GM19193 (cell line): ENCODE data around the gene IL36B.

Source experiments
- POLR2A ChIP-seq: IDR thresholded peaks from 4 replicates; pipeline ENCODE4 v1.6.1; 2011; ENCODE audit not compliant: insufficient read depth, insufficient read length; ENCODE audit errors: extremely low read depth

Gene IL36B

DNA sequence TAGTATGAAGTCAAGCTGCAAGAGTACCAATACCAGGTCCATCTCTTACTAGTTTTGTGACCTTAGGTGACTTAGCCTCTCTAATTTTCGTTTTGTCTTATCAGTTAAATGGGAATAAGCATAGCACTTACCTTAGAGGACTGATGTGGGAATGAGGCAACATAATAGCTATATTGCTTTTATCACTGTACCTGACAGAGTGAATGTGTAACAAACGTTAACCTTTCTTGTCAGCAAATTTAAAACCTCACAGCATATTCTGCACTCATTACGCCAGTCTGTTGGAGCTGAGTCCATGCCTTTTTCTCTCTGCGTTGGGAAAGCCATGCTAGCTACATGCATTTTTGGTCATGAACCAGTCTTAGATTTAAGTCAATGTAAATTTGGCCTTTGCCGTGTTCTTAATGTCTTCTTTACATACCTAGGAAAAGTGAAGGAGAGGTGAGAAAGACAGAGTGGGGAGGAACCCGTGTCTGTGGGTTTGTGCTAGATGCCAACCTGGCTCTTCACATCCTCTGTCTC, at the start of gene IL36B:
Gene IL36B (minus strand): TSS at position 472 of the 522 bp plus-strand sequence.
- no peak for TF ChIP-seq POLR2A

DNA sequence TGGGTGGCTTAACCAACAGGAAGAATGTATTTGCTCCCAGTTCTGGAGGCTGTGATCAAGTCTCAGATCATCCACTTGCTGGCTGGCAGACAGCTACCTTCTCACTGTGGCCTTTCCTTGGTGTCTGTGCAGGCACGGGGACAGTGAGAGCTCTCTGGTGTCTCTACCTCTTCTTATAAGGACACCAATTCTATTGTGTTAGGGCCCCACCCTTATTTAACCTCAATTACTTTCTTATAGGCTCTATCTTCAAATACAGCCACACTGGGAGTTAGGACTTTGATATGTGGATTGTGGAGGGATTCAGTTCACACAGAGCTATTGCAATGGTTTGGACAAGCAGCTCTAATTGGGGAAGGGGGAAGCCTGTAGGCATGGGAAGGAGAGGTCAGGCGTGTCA, 49.5 kb upstream of the IL36B start:
- no peak for TF ChIP-seq POLR2A

DNA sequence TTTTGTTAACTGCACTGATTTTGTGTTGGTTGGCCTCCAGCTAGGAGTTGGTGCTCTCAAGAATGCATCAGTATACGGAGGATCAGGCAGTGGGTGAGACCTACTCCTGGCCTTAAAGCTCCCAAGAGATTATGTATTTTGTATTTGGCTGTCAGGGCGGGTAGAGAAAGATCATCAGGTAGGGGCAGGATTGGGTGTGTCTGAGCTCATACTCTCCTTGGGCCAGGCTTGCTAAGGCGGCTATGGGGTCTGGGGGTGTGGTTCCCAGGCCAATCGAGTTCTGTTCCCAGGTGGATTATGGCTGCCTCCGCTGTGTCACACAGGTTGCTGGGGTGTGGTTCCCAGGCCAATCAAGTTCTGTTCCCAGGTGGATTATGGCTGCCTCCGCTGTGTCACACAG, 45.9 kb upstream of the IL36B start:
- no peak for TF ChIP-seq POLR2A

DNA sequence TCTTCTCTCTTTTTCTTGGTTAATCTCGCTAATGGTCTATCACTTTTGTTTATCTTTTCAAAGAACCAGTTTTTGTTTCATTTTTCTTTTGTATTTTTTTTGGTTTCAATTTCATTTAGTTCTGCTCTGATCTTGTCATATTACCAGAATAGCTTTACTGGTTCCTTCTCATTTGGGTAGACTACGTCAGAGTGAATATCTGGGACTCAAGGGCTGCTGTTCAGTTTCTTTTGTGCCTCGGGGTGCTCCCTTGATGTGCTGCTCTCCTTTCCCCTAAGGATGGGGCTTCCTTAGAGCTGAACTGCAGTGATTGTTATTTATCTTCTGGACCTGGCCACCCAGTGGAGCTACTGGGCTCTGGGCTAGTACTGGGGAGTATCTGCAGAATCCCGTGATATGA, 45.4 kb upstream of the IL36B start:
- no peak for TF ChIP-seq POLR2A

DNA sequence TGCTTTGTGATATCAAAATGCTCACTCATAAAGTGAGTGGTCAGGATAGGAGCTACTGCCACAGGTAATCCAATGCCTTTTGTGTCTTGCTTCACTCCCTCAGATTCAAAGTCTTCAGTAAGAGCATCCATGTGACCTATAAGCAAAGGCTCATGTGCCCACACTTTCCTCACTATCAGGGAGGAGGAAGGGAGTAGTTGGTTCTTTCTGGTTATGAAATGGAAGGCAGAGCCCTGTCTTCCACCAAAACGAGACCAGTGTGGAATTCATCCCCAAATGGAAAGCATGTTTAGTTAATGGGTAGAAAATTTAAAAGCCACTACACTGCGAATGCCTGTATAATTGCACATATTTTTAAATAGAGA, 40.9 kb upstream of the IL36B start:
- no peak for TF ChIP-seq POLR2A

DNA sequence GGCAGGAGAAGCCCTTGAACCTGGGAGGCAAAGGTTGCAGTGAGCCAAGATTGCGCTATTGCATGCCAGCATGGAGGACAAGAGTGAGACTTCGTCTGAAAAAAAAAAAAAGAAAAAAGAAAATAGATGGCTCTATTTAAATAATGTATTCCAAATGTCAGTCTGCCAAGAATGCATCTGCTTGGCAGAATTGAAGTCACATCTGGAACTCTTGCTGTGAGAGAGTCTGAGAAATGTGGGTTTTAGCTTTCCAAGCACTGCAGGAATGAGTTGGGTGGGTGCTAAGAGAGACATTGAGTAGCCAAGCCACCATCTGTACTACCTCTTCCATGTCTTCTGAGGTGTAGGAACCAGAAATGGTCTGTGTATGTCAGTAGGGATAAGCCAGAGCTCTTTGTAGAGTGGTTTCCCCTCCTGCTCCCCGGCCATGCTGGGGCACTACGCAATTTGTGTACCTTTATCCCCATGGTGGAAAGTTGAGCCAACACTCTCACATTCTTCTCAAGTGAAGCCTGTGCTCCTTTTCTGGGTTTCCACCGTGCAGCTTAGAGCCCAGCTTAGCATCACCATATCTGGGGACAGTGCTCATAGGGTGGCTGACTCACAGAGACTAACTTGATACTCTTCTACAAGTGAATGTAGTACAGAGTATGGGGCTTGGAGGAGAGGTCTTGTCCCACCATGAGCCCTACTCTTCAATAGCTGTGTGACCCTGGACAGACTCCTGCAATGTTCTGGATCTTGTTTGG, 40.4 kb upstream of the IL36B start:
- TF ChIP-seq POLR2A = no peak

DNA sequence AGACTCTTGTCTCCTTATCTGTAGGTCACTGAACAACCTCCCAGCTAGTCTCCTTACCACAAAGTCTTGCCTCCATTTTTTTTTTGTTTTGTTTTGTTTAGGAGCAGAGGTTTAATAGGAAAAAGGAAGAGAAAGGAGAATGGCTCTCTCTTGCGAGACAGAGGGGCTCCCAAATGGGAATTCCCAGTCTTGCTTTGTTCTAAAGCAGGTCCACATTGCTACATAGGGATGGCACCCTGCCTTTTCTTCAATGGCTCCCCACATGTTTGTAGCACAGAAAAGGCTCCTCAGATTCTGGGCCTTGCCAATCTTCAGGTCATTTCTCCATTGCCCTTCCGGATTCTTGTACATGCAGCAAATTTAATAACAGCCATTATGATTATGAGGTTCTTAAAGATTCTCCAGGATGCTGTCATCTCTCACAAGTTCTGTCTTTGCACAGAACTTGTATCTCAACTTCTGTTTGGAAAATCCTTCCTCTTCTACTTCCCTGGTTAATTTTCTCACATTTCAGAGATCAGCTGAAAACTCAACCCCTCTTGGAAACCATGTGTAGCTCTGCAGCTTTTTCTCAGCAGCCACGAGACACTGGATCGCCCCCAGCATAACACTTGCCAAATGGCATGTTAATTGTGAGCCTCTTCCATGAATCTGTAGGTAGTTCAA, 38.7 kb upstream of the IL36B start:
- TF ChIP-seq POLR2A = no peak

DNA sequence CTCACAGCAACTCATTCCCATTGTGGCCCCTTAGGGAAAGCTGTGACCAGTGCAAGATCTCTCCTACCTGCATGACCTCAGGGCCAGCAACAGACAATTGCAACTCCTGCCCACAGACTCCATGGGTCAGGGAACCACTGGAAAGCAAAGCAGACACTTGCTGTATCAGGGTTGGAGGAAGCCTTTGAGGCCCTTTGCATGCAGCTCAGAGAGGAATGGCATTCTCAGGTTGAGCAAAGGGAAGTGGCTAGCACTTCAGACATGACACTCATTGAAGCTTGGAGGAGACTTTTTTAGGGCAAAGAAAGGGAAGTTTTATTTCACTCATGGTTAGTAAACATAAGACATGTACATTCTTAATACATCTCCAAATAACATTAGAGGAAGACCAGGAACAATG, 37.2 kb upstream of the IL36B start:
- TF ChIP-seq POLR2A = no peak

DNA sequence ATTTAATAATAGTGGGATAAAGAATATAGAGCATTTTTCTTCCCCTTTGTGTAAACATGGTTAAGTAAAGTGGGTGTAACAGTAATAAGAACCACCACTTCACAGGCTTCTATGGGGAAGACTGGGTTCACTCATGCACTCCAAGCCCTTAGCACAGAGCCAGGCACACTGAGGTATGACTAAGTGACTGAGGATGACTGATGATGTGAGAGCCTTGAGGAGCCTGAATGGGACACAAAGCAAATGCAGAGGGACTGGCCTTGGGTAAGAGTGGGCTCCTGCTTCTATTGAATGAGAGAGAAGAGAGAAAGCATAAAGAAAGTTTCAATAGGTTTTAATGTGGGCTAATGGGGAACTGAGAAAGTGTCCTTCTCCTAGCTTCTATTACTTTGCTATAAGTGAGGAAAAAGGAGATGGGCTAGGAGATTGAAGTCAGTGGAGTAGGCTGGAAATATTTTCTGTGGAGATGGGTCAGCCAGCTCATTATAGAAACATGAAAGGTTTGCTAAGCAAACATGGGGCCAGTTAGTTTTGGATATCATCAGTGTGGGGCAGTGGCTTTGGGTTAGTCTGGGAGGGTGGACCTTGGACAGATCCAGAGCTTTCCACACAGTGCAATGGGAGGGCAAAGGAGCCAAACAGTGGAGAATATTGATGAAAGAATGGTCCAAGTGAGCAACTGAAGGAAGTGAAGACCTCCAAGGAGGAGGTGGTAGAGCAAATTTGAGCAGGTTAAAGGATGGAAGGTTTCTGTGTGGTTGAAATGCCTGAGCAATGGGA, 35.7 kb upstream of the IL36B start:
- no peak for TF ChIP-seq POLR2A

DNA sequence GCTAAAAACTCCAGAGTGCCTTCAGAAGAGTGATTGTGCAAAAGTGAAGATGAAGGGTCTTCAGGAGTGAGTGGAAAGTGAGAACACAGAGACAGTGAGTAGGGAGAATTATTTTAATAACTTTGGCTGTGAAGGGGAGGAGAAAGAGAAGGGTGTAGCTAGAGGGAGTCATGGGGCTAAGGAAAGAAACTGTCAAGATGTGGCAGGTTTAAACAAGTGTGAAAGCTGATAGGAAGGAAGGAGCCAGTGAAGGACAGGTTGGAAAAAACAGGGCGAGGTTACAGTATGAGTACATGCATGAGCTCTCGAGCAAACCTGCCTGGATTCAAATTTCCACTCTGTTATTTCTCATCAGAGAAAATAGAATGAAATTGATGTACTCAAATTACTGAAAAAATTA, 32.9 kb upstream of the IL36B start:
- TF ChIP-seq POLR2A = no peak

DNA sequence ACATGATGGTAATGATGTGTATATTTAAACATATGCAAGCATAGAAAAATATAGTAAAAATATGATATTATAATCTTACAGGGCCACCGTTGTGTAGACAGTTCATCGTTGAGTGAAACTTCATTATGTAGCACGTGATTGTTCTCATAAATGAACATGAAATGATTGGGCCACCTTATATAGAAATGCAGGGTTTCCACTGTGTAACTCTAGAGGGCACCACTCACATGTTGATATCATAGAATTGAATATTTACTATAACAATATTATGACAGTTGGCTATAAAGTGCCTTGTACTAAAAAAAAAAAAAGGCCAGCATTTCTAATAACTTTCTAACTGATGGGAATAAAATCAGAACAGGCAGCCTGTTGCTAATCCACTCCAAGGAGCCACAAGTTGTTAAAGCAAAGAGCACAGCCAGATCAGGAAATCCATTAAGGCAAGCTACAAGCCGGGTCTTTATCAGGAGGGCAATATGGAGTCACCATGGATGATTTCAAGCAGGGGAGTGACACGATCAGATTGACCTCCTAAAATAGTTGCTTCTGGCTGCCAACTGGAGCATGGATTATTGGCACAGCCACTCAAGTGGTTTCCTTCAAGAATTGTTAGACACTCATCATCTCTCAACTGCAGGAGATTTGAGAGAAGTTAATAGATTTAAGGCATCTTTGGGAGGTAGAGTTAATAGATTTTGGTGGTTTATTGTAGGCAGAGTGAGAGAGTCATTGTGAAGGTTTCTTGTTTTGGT, 31.8 kb upstream of the IL36B start:
- no peak for TF ChIP-seq POLR2A

DNA sequence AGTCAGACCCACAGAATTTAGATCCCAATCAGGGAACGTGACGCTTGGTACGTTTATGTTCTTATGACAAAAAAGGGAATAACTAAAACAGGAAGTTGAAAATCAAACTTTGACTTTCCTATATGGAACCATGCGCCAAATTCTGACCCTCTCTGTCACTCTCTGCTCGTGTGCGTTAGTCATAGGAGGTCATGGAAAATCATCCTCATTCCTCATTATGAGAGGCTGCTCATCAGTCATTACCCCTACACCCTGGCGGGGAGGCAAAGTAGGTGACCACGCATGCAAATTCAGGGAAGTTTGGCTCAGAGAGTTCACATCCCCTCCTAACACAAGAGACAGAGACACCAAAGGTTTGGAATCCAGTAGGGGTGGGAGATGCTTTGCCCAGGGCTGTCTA, 30.6 kb upstream of the IL36B start:
- no peak for TF ChIP-seq POLR2A

DNA sequence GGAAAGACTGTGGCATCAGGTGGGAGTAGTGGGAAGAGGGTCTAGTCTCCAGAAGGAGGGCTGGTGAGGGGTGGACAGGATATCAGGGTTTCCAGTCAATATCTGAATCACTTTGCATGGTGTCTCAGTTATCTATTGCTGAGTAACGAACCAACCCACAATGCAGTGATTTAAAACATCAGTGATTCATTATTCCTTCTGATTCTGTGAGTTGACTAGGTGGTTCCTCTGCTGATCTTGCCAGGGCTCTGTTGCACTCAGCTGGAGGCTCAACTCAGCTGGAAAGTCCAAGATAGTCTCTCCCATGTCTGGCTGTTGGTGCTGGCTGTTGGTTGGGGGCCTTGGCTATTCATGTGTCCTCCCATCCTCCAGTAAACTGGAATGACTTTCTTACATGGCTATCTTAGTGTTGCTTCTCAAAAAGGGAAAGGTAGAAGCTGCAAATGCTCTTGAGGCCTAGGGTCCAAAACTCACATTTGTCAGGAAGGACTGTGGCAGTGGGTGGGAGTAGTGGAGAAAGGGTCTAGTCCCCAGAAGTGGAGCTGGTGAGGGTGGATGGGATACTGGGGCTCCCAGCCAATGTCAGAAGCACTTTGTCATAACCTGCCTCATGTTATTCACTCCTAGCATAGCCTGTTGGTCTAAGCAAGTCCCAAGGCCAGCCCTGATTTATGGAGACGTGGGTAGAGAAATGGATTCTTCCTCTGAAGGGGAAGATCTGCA, 29.0 kb upstream of the IL36B start:
- no peak for TF ChIP-seq POLR2A

DNA sequence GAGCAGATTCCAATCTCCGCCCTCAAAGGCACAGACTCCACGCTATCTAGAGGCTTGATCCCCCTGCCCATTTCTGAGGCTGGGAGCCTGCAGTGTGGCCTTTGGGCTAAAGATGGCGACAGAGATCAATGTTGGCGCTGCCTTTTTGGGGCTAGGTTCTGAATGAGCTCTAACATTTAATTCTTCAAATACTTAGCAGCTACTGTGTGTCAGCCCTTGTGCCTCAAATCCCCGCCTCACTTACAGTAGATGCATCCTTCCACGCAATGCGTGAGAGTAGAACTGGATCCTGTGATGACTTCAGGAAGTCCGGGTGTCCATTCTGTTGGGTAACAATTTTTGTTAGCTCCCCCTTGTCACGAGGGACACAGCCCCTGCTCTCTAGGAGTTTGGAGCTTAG, 27.5 kb upstream of the IL36B start:
- TF ChIP-seq POLR2A = no peak
